ENCODE results near the gene SMPDL3B. TPM values are rescaled to one million over a fixed set of nuclear protein-coding genes. Genes with fewer than 3 reads are reported as not detected.

SMPDL3B gene
- total RNA-seq, 1 experiment from 2014 or later, result 51.3 TPM

GRCh38 chr1:27974417-27974781 lies 39.6 kb downstream of the SMPDL3B start:
- Histone ChIP-seq H3K9ac (ENCODE audit: extremely low read depth, insufficient read length, low read length) (no peak overlapping the region), H2AK5ac (ENCODE audit: insufficient read length, low read length) (no peak overlapping the region), H3K79me2 (ENCODE audit: insufficient read depth, low read length) (no peaks in the 10 kb centered on the region), H2AFZ (ENCODE audit: low read length) (no peak overlapping the region), H2BK20ac (ENCODE audit: low read depth, low read length, poor library complexity, severe bottlenecking) (no peak overlapping the region), H3K4me1 (ENCODE audit: insufficient read depth, low read length) (no peaks in the 10 kb centered on the region), H2BK15ac (ENCODE audit: low read depth, low read length) (no peak overlapping the region), H3K4ac (ENCODE audit: low read depth, low read length) (no peak overlapping the region), H3K27me3 (ENCODE audit: insufficient read depth, low read length) (no peaks in the 10 kb centered on the region), H3K14ac (ENCODE audit: insufficient read depth, low read length) (no peak overlapping the region), H4K20me1 (ENCODE audit: control insufficient read depth, insufficient read depth, insufficient read length) (no peaks in the 10 kb centered on the region), H2BK120ac (ENCODE audit: low read depth, low read length, poor library complexity, severe bottlenecking) (no peak overlapping the region), H3T11ph (ENCODE audit: low read length) (no peak overlapping the region), H3K23me2 (ENCODE audit: insufficient read length, low read depth, low read length, poor library complexity, severe bottlenecking) (no peaks in the 10 kb centered on the region), H3K23ac (ENCODE audit: insufficient read length, low read depth, low read length) (no peak overlapping the region), H3K79me1 (ENCODE audit: insufficient read depth, low read depth, low read length, poor library complexity, severe bottlenecking) (no peaks in the 10 kb centered on the region), H4K5ac (ENCODE audit: insufficient read length, low read depth, low read length) (no peak overlapping the region), H4K8ac (replicated peaks; ENCODE audit: insufficient read length, low read depth, low read length) (no peak overlapping the region), H3K18ac (ENCODE audit: insufficient read length, low read depth, low read length) (no peak overlapping the region), H3K27ac (ENCODE audit: insufficient read length, low read depth, low read length) (no peak overlapping the region), H4K91ac (ENCODE audit: insufficient read length, low read depth, low read length) (no peak overlapping the region), H2BK5ac (ENCODE audit: insufficient read length, low read length) (no peak overlapping the region), H3K4me2 (ENCODE audit: insufficient read depth, insufficient read length, low read length) (no peak overlapping the region), H3K9me3 (ENCODE audit: control insufficient read depth, low read depth, low read length) (no peaks in the 10 kb centered on the region), H2BK12ac (ENCODE audit: insufficient read length, low read depth, low read length) (no peak overlapping the region), H3K56ac (ENCODE audit: insufficient read length, low read depth, low read length) (no peak overlapping the region)
- Mint-ChIP-seq H3K36me3 (ENCODE audit: insufficient read depth in 1 of 3, low read depth in 3 of 3) (peaks cover 0 to 21% (median 10%) of the 10 kb centered on the region in 3 experiments; a peak in 6 of 7 replicates), H3K9me3 (no peaks in the 10 kb centered on the region), H3K27ac (no peak overlapping the region), H3K4me1 (no peaks in the 10 kb centered on the region), H3K4me3 (no peak overlapping the region), H3K27me3 (ENCODE audit: low read depth) (no peaks in the 10 kb centered on the region)
- TF ChIP-seq, protein P1, sequence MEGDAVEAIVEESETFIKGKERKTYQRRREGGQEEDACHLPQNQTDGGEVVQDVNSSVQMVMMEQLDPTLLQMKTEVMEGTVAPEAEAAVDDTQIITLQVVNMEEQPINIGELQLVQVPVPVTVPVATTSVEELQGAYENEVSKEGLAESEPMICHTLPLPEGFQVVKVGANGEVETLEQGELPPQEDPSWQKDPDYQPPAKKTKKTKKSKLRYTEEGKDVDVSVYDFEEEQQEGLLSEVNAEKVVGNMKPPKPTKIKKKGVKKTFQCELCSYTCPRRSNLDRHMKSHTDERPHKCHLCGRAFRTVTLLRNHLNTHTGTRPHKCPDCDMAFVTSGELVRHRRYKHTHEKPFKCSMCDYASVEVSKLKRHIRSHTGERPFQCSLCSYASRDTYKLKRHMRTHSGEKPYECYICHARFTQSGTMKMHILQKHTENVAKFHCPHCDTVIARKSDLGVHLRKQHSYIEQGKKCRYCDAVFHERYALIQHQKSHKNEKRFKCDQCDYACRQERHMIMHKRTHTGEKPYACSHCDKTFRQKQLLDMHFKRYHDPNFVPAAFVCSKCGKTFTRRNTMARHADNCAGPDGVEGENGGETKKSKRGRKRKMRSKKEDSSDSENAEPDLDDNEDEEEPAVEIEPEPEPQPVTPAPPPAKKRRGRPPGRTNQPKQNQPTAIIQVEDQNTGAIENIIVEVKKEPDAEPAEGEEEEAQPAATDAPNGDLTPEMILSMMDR (conservative IDR thresholded peaks at IDR 0.05), result no peak
- DNase-seq, result no peak
